HL-60 (cell line): ENCODE results near the gene ME1.

Source experiments
- DNase-seq, 2 experiments: peaks; one replicate each; pipeline ENCODE4 v3.0.0-alpha.2; 2010 to 2020; ENCODE audit warnings: low read depth in 1 of 2, low spot score in 1 of 2
- H3K27ac ChIP-seq: fragments of 250-450 bp; sonication (Bioruptor Pico); replicated peaks from 2 replicates; pipeline ENCODE4 v1.5.1; 2020; ENCODE audit warnings: mild to moderate bottlenecking, moderate library complexity
- H3K27me3 ChIP-seq: fragments of 250-450 bp; sonication (Bioruptor Pico); 2 replicates; pipeline ENCODE4 v1.5.1; 2021; ENCODE audit warnings: mild to moderate bottlenecking, moderate library complexity; ENCODE audit not compliant: insufficient read depth, poor library complexity, severe bottlenecking
- H3K4me3 ChIP-seq: replicated peaks from 2 replicates; pipeline ENCODE4 v1.5.1; 2011; ENCODE audit warnings: mild to moderate bottlenecking, control low read depth, low read length; ENCODE audit not compliant: insufficient read depth
- GABPA ChIP-seq: IDR thresholded peaks from 2 replicates; pipeline ENCODE4 v1.6.1; 2012; ENCODE audit warnings: low read depth
- POLR2AphosphoS5 ChIP-seq: IDR thresholded peaks from 2 replicates; pipeline ENCODE4 v1.6.1; 2012; ENCODE audit warnings: low read depth
- SPI1 ChIP-seq: IDR thresholded peaks from 2 replicates; pipeline ENCODE4 v1.6.1; 2012; ENCODE audit warnings: low read depth, mild to moderate bottlenecking, borderline replicate concordance
- TF ChIP-seq, protein P1 (sequence below): IDR thresholded peaks from 2 replicates; pipeline ENCODE4 v1.6.1; 2012; ENCODE audit warnings: low read depth; ENCODE audit not compliant: insufficient replicate concordance
- TF ChIP-seq, protein P2 (sequence below): IDR thresholded peaks from one replicate; pipeline ENCODE4 v1.5.1; 2011; ENCODE audit warnings: low read length, control low read depth, inconsistent platforms; ENCODE audit not compliant: insufficient read depth

ME1 gene

DNA sequence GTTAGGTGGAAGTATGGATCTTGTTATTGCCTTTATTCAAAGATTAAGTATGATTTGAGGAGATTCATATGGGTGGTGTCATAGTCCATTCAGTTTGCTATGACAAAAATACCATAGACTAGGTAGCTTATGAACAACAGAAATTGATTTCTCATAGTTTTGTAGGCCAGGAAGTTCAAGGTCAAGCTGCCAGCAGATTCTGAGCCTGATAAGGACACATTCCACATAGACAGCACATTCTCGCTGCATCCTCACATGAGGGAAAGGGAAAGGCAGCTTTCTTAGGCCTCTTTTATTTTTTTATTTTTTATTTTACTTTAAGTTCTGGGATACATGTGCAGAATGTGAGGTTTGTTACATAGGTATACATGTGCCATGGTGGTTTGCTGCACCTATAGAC lies 27.7 kb downstream of the ME1 start:
- TF ChIP-seq SPI1, result no peak
- TF ChIP-seq GABPA, result no peak
- TF ChIP-seq, protein P1, sequence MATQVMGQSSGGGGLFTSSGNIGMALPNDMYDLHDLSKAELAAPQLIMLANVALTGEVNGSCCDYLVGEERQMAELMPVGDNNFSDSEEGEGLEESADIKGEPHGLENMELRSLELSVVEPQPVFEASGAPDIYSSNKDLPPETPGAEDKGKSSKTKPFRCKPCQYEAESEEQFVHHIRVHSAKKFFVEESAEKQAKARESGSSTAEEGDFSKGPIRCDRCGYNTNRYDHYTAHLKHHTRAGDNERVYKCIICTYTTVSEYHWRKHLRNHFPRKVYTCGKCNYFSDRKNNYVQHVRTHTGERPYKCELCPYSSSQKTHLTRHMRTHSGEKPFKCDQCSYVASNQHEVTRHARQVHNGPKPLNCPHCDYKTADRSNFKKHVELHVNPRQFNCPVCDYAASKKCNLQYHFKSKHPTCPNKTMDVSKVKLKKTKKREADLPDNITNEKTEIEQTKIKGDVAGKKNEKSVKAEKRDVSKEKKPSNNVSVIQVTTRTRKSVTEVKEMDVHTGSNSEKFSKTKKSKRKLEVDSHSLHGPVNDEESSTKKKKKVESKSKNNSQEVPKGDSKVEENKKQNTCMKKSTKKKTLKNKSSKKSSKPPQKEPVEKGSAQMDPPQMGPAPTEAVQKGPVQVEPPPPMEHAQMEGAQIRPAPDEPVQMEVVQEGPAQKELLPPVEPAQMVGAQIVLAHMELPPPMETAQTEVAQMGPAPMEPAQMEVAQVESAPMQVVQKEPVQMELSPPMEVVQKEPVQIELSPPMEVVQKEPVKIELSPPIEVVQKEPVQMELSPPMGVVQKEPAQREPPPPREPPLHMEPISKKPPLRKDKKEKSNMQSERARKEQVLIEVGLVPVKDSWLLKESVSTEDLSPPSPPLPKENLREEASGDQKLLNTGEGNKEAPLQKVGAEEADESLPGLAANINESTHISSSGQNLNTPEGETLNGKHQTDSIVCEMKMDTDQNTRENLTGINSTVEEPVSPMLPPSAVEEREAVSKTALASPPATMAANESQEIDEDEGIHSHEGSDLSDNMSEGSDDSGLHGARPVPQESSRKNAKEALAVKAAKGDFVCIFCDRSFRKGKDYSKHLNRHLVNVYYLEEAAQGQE, result no peak
- no peak for TF ChIP-seq POLR2AphosphoS5
- Histone ChIP-seq H3K4me3 (no peak overlapping the region), H3K27me3 (no peaks in the 10 kb centered on the region), H3K27ac (no peak overlapping the region)
- no peak for DNase-seq

DNA sequence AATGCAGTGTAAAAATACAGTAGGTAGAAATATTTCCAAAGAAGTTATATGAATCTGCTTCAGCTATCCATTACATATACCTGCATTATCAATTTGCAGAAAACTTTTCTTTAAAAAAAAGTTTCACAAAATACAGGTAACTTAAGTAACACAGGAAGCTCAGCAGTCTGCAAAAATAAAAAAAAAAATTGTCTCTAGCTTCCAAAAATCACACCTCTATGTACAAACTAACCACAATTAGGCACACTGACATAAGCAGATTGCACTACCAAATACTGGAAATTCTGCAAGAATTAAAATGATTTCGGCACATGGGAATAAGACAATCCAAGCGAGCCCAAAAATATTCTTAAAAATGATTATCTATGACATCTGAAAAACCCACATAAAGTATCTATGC lies 41.2 kb downstream of the ME1 start:
- no peak for DNase-seq
- Histone ChIP-seq H3K27ac (no peak overlapping the region), H3K27me3 (no peaks in the 10 kb centered on the region), H3K4me3 (no peak overlapping the region)
- TF ChIP-seq, protein P1, result no peak
- TF ChIP-seq SPI1, result no peak
- TF ChIP-seq, protein P2, sequence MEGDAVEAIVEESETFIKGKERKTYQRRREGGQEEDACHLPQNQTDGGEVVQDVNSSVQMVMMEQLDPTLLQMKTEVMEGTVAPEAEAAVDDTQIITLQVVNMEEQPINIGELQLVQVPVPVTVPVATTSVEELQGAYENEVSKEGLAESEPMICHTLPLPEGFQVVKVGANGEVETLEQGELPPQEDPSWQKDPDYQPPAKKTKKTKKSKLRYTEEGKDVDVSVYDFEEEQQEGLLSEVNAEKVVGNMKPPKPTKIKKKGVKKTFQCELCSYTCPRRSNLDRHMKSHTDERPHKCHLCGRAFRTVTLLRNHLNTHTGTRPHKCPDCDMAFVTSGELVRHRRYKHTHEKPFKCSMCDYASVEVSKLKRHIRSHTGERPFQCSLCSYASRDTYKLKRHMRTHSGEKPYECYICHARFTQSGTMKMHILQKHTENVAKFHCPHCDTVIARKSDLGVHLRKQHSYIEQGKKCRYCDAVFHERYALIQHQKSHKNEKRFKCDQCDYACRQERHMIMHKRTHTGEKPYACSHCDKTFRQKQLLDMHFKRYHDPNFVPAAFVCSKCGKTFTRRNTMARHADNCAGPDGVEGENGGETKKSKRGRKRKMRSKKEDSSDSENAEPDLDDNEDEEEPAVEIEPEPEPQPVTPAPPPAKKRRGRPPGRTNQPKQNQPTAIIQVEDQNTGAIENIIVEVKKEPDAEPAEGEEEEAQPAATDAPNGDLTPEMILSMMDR, result no peak
- TF ChIP-seq GABPA, result no peak
- TF ChIP-seq POLR2AphosphoS5, result no peak

DNA sequence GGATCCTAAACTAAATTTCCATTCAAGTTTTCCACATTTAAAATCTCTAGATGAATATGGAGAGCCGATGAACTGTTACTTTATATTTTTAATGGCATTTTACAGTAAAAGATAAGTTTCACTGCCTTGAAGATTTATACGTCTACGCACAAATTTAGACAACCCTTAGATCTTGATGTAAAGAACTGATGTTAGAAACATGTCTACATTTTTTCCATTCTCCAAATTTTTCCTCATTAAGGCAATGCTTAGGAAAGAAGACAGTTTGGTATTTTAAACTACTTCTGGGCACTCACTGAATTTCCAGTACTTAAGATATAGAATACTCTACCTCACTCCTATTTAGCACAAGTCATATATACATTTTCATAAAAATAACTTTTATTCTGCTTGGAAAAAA lies 45.4 kb downstream of the ME1 start:
- Histone ChIP-seq H3K4me3 (no peak overlapping the region), H3K27me3 (no peaks in the 10 kb centered on the region), H3K27ac (no peak overlapping the region)
- no peak for DNase-seq
- TF ChIP-seq, protein P1, result no peak
- TF ChIP-seq SPI1 (no peak), GABPA (no peak), POLR2AphosphoS5 (no peak)
- TF ChIP-seq, protein P2, result no peak

DNA sequence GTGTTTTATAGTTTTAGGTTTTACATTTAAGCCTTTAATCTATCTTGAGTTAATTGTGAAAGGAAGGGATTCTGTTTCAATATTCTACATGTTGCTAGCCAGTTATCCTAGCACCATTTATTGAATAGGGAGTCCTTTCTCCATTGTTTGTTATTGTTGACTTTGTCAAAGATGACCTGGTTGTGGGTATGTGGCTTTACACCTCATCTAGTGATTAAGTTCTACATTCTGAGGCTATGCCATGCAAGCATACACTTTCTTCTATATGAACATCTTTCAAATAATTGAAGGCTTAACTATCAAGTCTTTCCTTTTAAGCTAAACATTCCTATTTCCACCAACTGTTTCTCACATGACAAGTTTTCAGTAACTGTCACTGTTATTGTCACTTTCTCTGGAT lies 46.1 kb downstream of the ME1 start:
- TF ChIP-seq, protein P1, result no peak
- no peak for TF ChIP-seq SPI1
- no peak for TF ChIP-seq GABPA
- TF ChIP-seq, protein P2, result no peak
- TF ChIP-seq POLR2AphosphoS5, result no peak
- no peak for DNase-seq
- Histone ChIP-seq H3K27ac (no peak overlapping the region), H3K4me3 (no peak overlapping the region), H3K27me3 (no peaks in the 10 kb centered on the region)
